Measurements from ENCODE around the gene TXNRD1.
"Not testable (repeated sequence)": the region's sequence is repeated elsewhere in the genome, so short reads cannot be mapped to it uniquely, and the experiment has no call there.

TXNRD1 gene

GRCh38 chr12:104190641-104191176 lies 24.9 kb upstream of the TXNRD1 start:
- no peak for DNase-seq (ENCODE audit: low spot score)

- no peak for DNase-seq (ENCODE audit: low spot score)
Observed at GRCh38 chr12:104197264-104197663, 18.3 kb upstream of the TXNRD1 start.

DNA sequence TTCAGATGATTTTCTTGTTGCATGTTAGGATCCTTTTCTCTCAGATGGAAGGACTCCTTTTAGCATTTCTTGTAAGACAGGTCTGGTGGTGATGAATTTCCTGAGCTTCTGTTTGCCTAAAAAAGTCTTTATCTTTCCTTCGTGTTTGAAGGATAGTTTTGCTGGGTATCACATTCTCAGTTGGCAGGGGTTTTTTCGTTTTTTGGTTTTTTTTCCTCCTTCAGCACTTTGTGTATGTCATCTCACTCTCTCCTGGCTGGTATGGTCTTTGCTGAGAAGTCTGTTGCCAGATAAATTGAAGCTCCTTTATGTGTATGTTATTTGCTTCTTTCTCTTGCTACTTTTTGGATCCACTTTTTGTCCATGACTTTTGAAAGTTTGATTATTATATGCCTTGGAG lies 15.6 kb upstream of the TXNRD1 start:
- DNase-seq (ENCODE audit: low spot score), result no peak

DNA sequence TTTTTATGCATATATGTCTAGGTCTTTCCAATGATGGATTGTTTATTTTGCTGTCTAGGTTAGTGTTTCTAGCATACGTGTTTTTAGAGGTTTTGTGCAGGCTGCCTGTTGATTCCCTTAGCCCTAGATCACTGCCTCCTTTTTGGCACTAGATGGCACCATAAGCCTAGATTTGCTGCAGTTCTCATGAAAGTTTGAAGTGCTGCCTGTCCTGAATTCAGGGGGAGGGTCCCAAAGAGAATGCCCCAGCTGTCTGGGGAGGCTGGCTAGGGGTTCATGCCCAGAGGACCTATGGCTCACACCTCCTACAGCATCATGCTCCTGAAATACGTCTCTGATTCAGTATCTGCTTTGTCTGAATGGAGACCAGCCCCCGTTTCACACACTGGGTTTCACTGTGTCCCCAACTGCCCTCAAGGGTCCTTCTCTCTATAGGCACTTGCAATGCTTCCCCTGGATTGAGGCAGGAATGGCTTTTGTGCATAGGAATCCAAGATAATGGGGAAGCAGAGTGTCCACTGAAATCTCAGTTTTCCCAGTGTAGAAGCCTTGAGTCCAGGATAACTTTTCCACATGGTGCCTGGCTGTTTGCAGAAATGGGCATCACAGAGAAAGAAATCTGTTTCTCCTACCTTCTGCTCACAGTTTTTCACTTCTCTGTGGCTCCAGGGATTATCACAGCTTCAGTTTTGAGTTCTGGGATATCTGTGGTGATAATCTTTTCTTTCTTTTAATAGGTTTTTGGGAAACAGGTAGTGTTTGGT lies 14.2 kb upstream of the TXNRD1 start:
- DNase-seq (ENCODE audit: low spot score), result peak; percentile 75

- DNase-seq (ENCODE audit: low spot score), result no peak
Observed at GRCh38 chr12:104204690-104205480, 10.7 kb upstream of the TXNRD1 start.

GRCh38 chr12:104207416-104208205 lies 8.0 kb upstream of the TXNRD1 start:
- peak; percentile 18 for DNase-seq (ENCODE audit: low spot score)

DNA sequence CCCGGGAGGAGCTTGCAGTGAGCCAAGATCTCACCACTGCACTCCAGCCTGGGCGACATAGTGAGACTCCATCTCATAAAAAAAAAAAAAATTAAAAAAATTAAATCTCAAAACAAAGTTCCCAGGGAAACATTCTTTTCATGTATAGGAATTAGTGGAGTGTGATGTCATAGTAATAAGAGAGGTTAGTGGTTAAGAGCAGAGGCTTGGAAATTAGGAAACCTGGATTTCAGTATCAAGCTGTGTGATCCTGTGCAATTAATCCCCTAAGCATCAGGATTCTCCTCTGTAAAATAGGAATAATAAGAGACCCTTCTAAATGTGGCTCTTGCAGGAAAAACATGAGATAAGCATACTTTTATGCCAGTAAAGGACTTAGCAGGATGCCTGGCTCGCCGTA lies 3.1 kb upstream of the TXNRD1 start:
- DNase-seq (ENCODE audit: low spot score), result no peak

DNA sequence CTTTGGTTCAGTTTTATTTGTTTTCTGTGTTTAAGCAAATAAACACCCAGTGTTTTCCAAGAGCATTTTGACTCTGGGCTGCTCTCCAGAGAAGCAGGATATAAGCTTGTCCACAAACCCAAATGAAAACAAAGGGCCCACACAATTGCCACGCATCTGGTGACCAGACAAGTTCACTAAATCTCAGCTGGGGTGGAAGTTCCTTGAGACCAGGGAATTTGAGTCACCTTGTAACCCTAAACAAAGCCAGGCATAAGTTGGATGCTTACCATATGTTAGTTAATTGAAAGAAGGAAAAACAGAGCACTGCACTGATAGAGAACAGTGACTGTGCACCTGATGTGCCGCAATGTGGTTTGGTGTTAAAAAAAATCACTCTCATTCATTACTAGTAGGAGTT lies 1.6 kb upstream of the TXNRD1 start:
- DNase-seq (ENCODE audit: low spot score), result peak; percentile 88

- no peak for DNase-seq (ENCODE audit: low spot score)
Observed at GRCh38 chr12:104216521-104216924, 944 bp downstream of the TXNRD1 start.

DNA sequence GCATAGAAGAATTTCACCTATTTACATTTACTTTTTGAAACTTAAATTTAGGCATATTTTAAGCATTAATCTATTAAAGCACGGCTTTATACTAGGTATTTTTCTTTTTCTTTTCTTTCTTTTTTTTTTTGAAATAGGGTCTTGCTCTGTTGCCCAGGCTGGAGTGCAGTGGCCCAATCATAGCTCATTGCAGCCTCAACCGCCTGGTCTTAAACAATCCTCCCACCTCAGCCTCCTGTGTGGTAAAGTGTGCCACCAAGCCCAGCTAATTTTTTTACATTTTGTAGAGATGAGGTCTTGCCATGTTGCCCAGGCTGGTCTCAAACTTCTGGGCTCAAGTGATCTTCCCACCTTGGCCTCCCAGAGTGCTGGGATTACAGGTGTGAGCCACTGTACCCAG lies 2.9 kb downstream of the TXNRD1 start:
- not testable (repeated sequence) for DNase-seq (ENCODE audit: low spot score)

DNA sequence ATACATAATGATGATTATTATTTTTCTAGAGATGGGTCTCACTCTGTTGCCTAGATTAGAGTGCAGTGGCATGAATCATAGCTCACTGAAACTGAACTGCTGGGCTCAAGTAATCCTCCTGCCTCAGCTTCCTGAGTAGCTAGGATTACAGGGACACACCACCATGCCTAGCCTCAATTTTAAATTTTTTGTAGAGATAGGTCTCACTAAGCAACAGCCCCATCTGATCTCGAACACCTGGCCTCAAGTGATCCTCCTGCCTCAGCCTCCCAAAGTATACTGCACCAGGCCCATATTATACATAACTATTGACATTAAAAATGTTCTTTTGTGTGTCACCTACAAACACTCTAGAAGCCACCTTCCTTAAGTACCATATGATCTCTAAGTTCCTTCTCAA lies 3.4 kb downstream of the TXNRD1 start:
- no peak for DNase-seq (ENCODE audit: low spot score)

GRCh38 chr12:104219361-104219892 lies 3.8 kb downstream of the TXNRD1 start:
- DNase-seq (ENCODE audit: low spot score), result peak; percentile 87

DNA sequence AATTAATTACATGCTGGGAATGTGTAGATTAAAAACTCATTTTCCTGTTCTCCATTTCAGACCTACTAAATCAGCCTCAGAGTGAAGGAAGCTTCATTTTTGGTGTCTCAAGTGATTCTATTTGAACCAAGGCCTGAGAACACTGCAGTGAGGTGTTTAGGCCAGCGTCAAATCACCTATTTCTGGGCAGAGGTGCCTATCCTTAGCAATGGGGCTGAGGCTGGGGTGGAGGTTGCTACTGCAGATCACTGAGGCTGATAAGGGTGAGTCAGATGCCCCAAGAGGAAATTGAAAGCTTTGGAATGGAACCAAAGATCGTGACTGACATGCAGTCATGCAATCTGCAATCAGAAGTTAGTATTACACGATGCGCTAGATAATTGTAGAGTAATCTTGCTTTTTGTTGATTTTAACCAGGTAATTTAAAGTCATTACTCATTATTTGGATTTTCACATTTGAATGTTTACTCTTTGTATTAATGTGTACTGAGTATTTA lies 4.4 kb downstream of the TXNRD1 start:
- peak; percentile 36 for DNase-seq (ENCODE audit: low spot score)

DNA sequence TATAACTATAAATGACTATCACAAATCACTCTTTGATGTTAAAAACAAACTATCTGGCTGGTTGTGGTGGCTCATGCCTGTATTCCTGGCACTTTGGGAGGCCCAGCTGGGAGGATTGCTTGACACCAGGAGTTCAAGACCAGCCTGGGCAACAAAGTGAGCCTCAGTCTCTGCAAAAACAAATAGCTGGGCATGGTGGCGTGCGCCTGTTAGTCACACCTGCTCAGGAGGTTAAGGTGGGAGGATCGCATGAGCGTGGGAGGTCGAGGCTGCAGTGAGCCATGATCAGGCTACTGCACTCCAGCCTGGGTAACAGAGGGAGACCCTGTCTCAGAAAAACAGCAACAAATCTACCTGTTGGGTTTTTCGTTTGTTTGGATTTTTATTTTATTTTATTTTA lies 5.4 kb downstream of the TXNRD1 start:
- DNase-seq (ENCODE audit: low spot score), result no peak

- DNase-seq (ENCODE audit: low spot score), result no peak
Observed at GRCh38 chr12:104222976-104223375, 7.4 kb downstream of the TXNRD1 start.

DNA sequence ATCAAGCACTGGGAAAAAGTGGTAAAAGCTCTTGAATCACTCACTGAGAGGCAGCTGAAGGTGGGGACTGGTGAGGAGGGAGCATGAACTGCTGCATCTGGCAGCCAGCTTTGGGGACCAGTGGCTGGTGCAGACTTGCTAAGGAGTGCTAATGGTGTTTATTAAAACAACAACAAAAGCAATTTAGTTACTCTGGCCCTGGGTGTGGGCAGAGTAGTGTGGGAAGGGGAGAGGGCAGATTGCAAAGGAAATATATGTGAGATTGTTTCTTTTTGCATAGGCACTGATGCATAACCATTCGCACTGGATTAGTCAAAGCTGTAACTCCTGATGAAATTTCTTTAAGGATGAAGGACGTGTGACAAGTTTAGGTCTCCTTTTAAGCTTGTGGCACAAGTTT lies 8.1 kb downstream of the TXNRD1 start:
- no peak for DNase-seq (ENCODE audit: low spot score)

DNA sequence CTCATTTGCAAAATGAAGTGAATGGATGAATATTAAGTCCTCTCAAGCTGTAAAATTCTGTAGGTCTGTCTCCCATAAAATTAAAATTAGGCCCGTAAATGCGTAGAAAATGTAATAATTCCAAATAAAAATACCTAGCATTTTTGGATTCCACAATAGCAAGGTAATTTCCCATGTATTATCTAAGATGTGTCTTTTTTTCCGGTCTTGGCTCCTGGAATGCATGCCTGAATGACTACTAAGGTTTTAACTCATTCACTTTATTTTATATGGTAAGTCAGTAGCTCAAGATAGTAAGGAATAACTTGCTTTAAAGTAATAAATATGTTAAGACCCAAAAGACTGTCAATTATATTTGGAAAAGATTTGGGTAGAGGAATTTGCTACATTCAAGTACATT lies 11.1 kb downstream of the TXNRD1 start:
- no peak for DNase-seq (ENCODE audit: low spot score)

GRCh38 chr12:104230304-104231095 lies 14.9 kb downstream of the TXNRD1 start:
- no peak for DNase-seq (ENCODE audit: low spot score)

GRCh38 chr12:104232609-104233280 lies 17.2 kb downstream of the TXNRD1 start:
- no peak for DNase-seq (ENCODE audit: low spot score)

DNA sequence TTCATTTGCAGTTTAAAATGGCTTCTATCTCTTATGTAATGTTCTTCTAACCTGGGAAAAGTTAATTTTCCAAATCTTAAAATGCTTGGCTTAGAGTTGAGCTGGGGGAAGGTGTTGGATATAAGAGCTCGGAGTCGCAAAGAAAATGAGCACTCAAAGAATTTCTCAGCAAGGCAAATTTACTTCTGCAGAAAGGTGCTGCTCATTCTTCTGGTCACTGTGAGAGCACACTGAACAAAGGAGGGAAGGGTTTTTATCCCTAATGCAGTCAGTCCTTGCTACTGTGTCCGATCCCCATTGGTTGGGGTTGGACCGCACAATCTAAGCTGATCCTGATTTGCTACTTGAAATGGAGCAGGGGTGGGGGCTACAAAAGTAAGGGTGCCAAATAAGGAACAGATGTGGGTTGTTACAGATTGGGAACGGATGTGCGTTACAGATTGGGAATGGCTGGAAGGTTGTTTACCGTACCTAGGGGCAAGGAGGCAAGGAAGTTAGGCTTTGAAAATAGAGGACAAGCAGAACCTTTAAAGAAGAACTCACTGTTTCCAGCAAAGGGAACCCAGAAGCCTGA lies 19.4 kb downstream of the TXNRD1 start:
- no peak for DNase-seq (ENCODE audit: low spot score)

All from AG08395 (cell line).